ENCODE results near the gene INTS4. TPM values are rescaled to one million over a fixed set of nuclear protein-coding genes. Genes with fewer than 3 reads are reported as not detected.
A peak's percentile ranks its signal among the peaks of the same experiment; 100 is the strongest.

INTS4 gene
- total and polyA plus RNA-seq, 10 of the 15 experiments (the other 5 are each of a cell fraction or from before 2014, with no cell fraction given): 20.2 to 50.5 (median 40.0) TPM

- ChIA-PET POLR2A (interaction anchor here (1.0 kb wide), 1 partner anchor 10 kb away, joined by 3 read pairs; no protein-coding TSS in a partner anchor), SMC1A (ENCODE audit: uncharacterized antibody, unreplicated experiment) (interaction anchor here (0.6 to 1.2 kb wide), 3 partner anchors 31 to 109 kb away, joined by 3 to 4 read pairs (median 3); no protein-coding TSS in a partner anchor), RAD21 (ENCODE audit: unreplicated experiment) (interaction anchor here (2.4 kb wide), 1 partner anchor 26 kb away, joined by 14 read pairs; the partner anchor contains the start of gene INTS4), CTCF (interaction anchor here (1.0 to 2.1 kb wide), 5 partner anchors 12 to 79 kb away, joined by 3 to 8 read pairs (median 4); partner anchors contain the start of gene INTS4)
- no peaks in the 10 kb centered on the region; the same call in 1 of the 2 replicates for H3K4me1 ChIP-seq (ENCODE audit: control insufficient read depth, insufficient read depth, low read length)
- 70% methylated on average over 2 of the region's 2 CpGs for WGBS (ENCODE audit: insufficient coverage, insufficient replicate concordance, low lambda C conversion rate, missing lambda C conversion rate)
- no peak overlapping the region for H3K9ac ChIP-seq (ENCODE audit: control insufficient read depth, insufficient read depth, low read length)
- H3K27me3 ChIP-seq (replicated peaks in 1 of 2; ENCODE audit: control insufficient read depth in 2 of 2, insufficient read depth in 2 of 2, low read length in 1 of 2): no peaks in the 10 kb centered on the region
- H3K4me2 ChIP-seq (ENCODE audit: control insufficient read depth, insufficient read depth): no peak overlapping the region
- intact Hi-C loops (cut with micrococcal nuclease; ENCODE audit: unreplicated experiment): no loop called here
- DNase-seq (ENCODE audit: low read depth, low spot score) (peak; percentile 7), ATAC-seq (peak; percentile 95), FAIRE-seq (no peak)
- H4K20me1 ChIP-seq (ENCODE audit: control insufficient read depth, insufficient read depth): no peaks in the 10 kb centered on the region
- TF ChIP-seq SPI1 (IDR thresholded peaks at IDR 0.05; ENCODE audit: borderline replicate concordance, insufficient read depth, low read depth, low read length): peak; percentile 91
- peak; percentile 57; the same call in 1 of the 2 replicates for TF ChIP-seq MTA2 (IDR thresholded peaks at IDR 0.05; ENCODE audit: low read depth)
- no peak for TF ChIP-seq TAF1 (IDR thresholded peaks at IDR 0.05; ENCODE audit: borderline replicate concordance, low read depth, low read length)
- TF ChIP-seq ATF7 (IDR thresholded peaks at IDR 0.05; ENCODE audit: low read depth): peak; percentile 36; the same call in 1 of the 2 replicates
- TF ChIP-seq POU2F2 (IDR thresholded peaks at IDR 0.05; ENCODE audit: borderline replicate concordance, low read depth, low read length): no peak
- peak; percentile 40; the same call in 1 of the 2 replicates for TF ChIP-seq RELB (IDR thresholded peaks at IDR 0.05; ENCODE audit: low read depth)
- no peaks in the 10 kb centered on the region for H3K79me2 ChIP-seq (ENCODE audit: control insufficient read depth, insufficient read depth, low read length)
- peaks cover 2 to 11% of the 10 kb centered on the region in 2 experiments; a peak in 2 of 4 replicates for H3K36me3 ChIP-seq (ENCODE audit: control insufficient read depth in 2 of 2, insufficient read depth in 2 of 2, low read length in 1 of 2)
- no TSS peak for BruUV-seq (replicated peaks)
- in situ Hi-C loops (cut with MboI): no loop called here
- H3K4me3 ChIP-seq: no peak overlapping the region
- no peak overlapping the region for H3K27ac ChIP-seq (ENCODE audit: control insufficient read depth, insufficient read depth)
- no peaks in the 10 kb centered on the region for H3K9me3 ChIP-seq (replicated peaks; ENCODE audit: control insufficient read depth, insufficient read depth, low read length)
- H2AFZ ChIP-seq (ENCODE audit: control insufficient read depth, low read depth, low read length): no peak overlapping the region
Measured at GRCh38 chr11:77968337-77968736, 26.1 kb downstream of the INTS4 start.

Data from GM12878 (cell line).